HEK293 (cell line): Measurements from ENCODE around the gene CCDC120.

ENCODE experiments used
- CTCF ChIA-PET: fragments of 350-600 bp; formaldehyde crosslinking; extraction: SDS; loops from one replicate; lab custom pipeline; 2021; ENCODE audit warnings: antibody characterized with exemption; lab: Yijun Ruan, JAX
- POLR2A ChIA-PET: fragments of 300-600 bp; formaldehyde crosslinking; extraction: SDS; loops from one replicate; lab custom pipeline; 2020; ENCODE audit warnings: antibody characterized with exemption, inconsistent platforms; lab: Yijun Ruan, JAX
- H3K27ac ChIP-seq: fragments of 200-500 bp; sonication (Bioruptor generic); 2 replicates; pipeline ENCODE4 v1.5.1; 2014; ENCODE audit warnings: low read depth, low read length, control low read depth, inconsistent platforms; ENCODE audit errors: extremely low read depth
- H3K36me3 ChIP-seq, 2 experiments: fragments of 200-500 bp in 1 of 2; sonication (Bioruptor generic) in 1 of 2; 1 replicate in 1 of 2; 2 replicates in 1 of 2; pipeline ENCODE4 v1.5.1; 2014 to 2017; ENCODE audit warnings: inconsistent platforms in 2 of 2, low read length in 2 of 2; ENCODE audit not compliant: control insufficient read depth in 2 of 2, insufficient read depth in 1 of 2
- H3K4me1 ChIP-seq: fragments of 200-500 bp; sonication (Bioruptor generic); 2 replicates; pipeline ENCODE4 v1.5.1; 2014; ENCODE audit warnings: mild to moderate bottlenecking, low read length, inconsistent platforms; ENCODE audit not compliant: control insufficient read depth, insufficient read depth
- H3K4me3 ChIP-seq: 2 replicates; pipeline ENCODE4 v1.5.1; 2011; ENCODE audit warnings: low read depth, mild to moderate bottlenecking, control low read depth, low read length, moderate library complexity
- H3K9me3 ChIP-seq: fragments of 200-500 bp; sonication (Bioruptor generic); 2 replicates; pipeline ENCODE4 v1.5.1; 2014; ENCODE audit warnings: low read depth, low read length, inconsistent platforms; ENCODE audit not compliant: control insufficient read depth, insufficient read depth
- ELK4 ChIP-seq: IDR thresholded peaks from 2 replicates; pipeline ENCODE4 v1.6.1; 2011; ENCODE audit warnings: mild to moderate bottlenecking, low read depth, low read length, borderline replicate concordance
- FEZF1 ChIP-seq: fragments of 450-650 bp; formaldehyde crosslinking; IDR thresholded peaks from 2 replicates; pipeline ENCODE4 v1.5.1; 2016; ENCODE audit warnings: missing biosample characterization, missing genetic modification characterization
- IKZF3 ChIP-seq: fragments of 450-650 bp; IDR thresholded peaks from 2 replicates; pipeline ENCODE4 v1.5.0; 2018; ENCODE audit warnings: missing biosample characterization, mild to moderate bottlenecking, missing genetic modification characterization, moderate library complexity
- ZNF169 ChIP-seq: fragments of 450-650 bp; formaldehyde crosslinking; IDR thresholded peaks from 2 replicates; pipeline ENCODE4 v1.5.1; 2016; ENCODE audit warnings: missing biosample characterization, missing genetic modification characterization
- ZNF18 ChIP-seq: fragments of 450-650 bp; formaldehyde crosslinking; IDR thresholded peaks from 2 replicates; pipeline ENCODE4 v1.5.1; 2016; ENCODE audit warnings: missing biosample characterization, missing genetic modification characterization
- ZNF2 ChIP-seq: fragments of 450-650 bp; formaldehyde crosslinking; IDR thresholded peaks from 2 replicates; pipeline ENCODE4 v1.5.1; 2016; ENCODE audit warnings: missing biosample characterization, missing genetic modification characterization
- ZNF324 ChIP-seq: fragments of 450-650 bp; formaldehyde crosslinking; IDR thresholded peaks from 2 replicates; pipeline ENCODE4 v1.5.1; 2016; ENCODE audit warnings: missing biosample characterization, missing genetic modification characterization
- ZNF341 ChIP-seq: fragments of 450-650 bp; formaldehyde crosslinking; IDR thresholded peaks from 2 replicates; pipeline ENCODE4; 2016; ENCODE audit warnings: low read depth, missing biosample characterization, missing genetic modification characterization
- ZNF362 ChIP-seq: fragments of 450-650 bp; formaldehyde crosslinking; IDR thresholded peaks from 2 replicates; pipeline ENCODE4 v1.5.1; 2016; ENCODE audit warnings: missing biosample characterization, missing genetic modification characterization
- ZNF513 ChIP-seq: fragments of 450-650 bp; IDR thresholded peaks from 2 replicates; pipeline ENCODE4 v1.5.1; 2018; ENCODE audit warnings: missing biosample characterization, missing genetic modification characterization
- ZNF561 ChIP-seq: fragments of 450-650 bp; IDR thresholded peaks from 2 replicates; pipeline ENCODE4 v1.5.1; 2018; ENCODE audit warnings: missing biosample characterization, missing genetic modification characterization, borderline replicate concordance
- ZNF610 ChIP-seq: fragments of 450-650 bp; formaldehyde crosslinking; IDR thresholded peaks from 2 replicates; pipeline ENCODE4 v1.5.1; 2016; ENCODE audit warnings: missing biosample characterization, missing genetic modification characterization, borderline replicate concordance
- ZNF664 ChIP-seq: fragments of 450-650 bp; formaldehyde crosslinking; IDR thresholded peaks from 2 replicates; pipeline ENCODE4 v1.5.1; 2016; ENCODE audit warnings: missing biosample characterization, missing genetic modification characterization
- ZSCAN5A ChIP-seq: fragments of 450-650 bp; formaldehyde crosslinking; IDR thresholded peaks from 2 replicates; pipeline ENCODE4 v1.5.1; 2016; ENCODE audit warnings: missing biosample characterization, missing genetic modification characterization

CCDC120 gene

GRCh38 chrX:49064303-49064702 is 5.5 kb downstream of the CCDC120 start:
- TF ChIP-seq ZNF2 (tag by site-specific recombination), result no peak
- TF ChIP-seq ZNF169 (tag by site-specific recombination), result no peak
- H3K9me3 ChIP-seq, result no peaks in the 10 kb centered on the region
- no peak overlapping the region for H3K4me3 ChIP-seq
- ChIA-PET POLR2A (no interaction called here), CTCF (no interaction called here)
- no peak overlapping the region for H3K27ac ChIP-seq
- no peaks in the 10 kb centered on the region for H3K4me1 ChIP-seq
- H3K36me3 ChIP-seq, result peaks cover 0 to 41% of the 10 kb centered on the region in 2 experiments; a peak in 1 of 3 replicates

GRCh38 chrX:49064735-49065134 is 5.9 kb downstream of the CCDC120 start:
- H3K4me3 ChIP-seq, result no peak overlapping the region
- ChIA-PET POLR2A (no interaction called here), CTCF (no interaction called here)
- H3K4me1 ChIP-seq, result no peaks in the 10 kb centered on the region
- H3K36me3 ChIP-seq, result peaks cover 0 to 41% of the 10 kb centered on the region in 2 experiments; a peak in 1 of 3 replicates
- no peaks in the 10 kb centered on the region for H3K9me3 ChIP-seq
- no peak for TF ChIP-seq ZNF362 (tag by site-specific recombination)
- TF ChIP-seq, all 188 proteins: peak for 0
- H3K27ac ChIP-seq, result no peak overlapping the region

- ChIA-PET CTCF (no interaction called here), POLR2A (no interaction called here)
- no peak for TF ChIP-seq ELK4
- no peak for TF ChIP-seq ZNF610
- TF ChIP-seq ZNF664 (tag by site-specific recombination), result peak; percentile 84
- TF ChIP-seq ZNF18, result no peak
- no peak for TF ChIP-seq ZNF513 (tag by site-specific recombination)
- no peak for TF ChIP-seq ZNF324 (tag by site-specific recombination)
- TF ChIP-seq ZNF561 (tag by site-specific recombination), result no peak
- no peak for TF ChIP-seq IKZF3 (tag by site-specific recombination)
- TF ChIP-seq, all 188 proteins: peak for 1
Measured at GRCh38 chrX:49066278-49066677, 7.5 kb downstream of the CCDC120 start.

GRCh38 chrX:49066690-49067089 is 7.9 kb downstream of the CCDC120 start:
- Histone ChIP-seq H3K27ac (no peak overlapping the region), H3K4me1 (no peaks in the 10 kb centered on the region), H3K4me3 (no peak overlapping the region), H3K9me3 (no peaks in the 10 kb centered on the region), H3K36me3 (peaks cover 0 to 40% of the 10 kb centered on the region in 2 experiments; a peak in 1 of 3 replicates)
- POLR2A ChIA-PET, result no interaction called here
- CTCF ChIA-PET, result no interaction called here
- no peak for TF ChIP-seq ZSCAN5A (tag by site-specific recombination)
- peak; percentile 84 for TF ChIP-seq ZNF341 (tag by site-specific recombination)
- TF ChIP-seq FEZF1, result no peak

More at GRCh38 chrX:49066278-49066677, 7.5 kb downstream of the CCDC120 start:
- Histone ChIP-seq H3K9me3 (no peaks in the 10 kb centered on the region), H3K4me1 (no peaks in the 10 kb centered on the region), H3K36me3 (peaks cover 0 to 39% of the 10 kb centered on the region in 2 experiments; a peak in 1 of 3 replicates), H3K27ac (no peak overlapping the region), H3K4me3 (no peak overlapping the region)
